ENCODE measurements around the gene PPP1R7.

DNA sequence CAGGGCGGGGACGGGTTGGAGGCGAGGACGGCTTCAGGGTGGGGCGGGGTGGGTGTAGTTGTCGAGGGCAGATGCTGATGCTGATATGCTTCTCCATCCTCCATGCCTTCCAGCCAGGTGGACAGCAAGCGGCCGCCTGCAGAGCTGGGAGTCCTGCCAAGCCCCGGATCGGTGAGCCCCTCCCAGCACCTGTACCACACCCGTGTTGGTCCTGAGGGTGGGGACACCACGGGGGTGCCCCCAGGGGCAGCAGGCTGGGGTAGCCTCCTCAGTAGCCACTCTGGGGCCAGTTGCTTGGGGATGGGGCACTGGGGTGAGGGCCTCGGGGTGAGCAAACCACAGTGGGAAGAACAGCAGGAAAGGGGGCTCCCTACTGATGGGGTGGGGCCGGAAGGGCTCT is 40.8 kb downstream of the PPP1R7 start:
- TF ChIP-seq POLR2A (IDR thresholded peaks at IDR 0.05) (no peak), CTCF (IDR thresholded peaks at IDR 0.05) (no peak)
